Common myeloid progenitor, CD34-positive (primary cell): ENCODE measurements around the gene C16orf78.
A peak's percentile ranks its signal among the peaks of the same experiment; 100 is the strongest.

ENCODE experiments used
- CTCF ChIA-PET: fragments of 350-600 bp; sonication (Branson Sonifier 250); formaldehyde crosslinking; loops from one replicate; lab custom pipeline; 2021; ENCODE audit warnings: antibody characterized with exemption; lab: Charles Lee
- POLR2A ChIA-PET: fragments of 350-600 bp; sonication (Branson Sonifier 250); formaldehyde crosslinking; loops from one replicate; lab custom pipeline; 2021; ENCODE audit warnings: antibody characterized with exemption; lab: Charles Lee
- DNase-seq, 3 donors: peaks; one replicate each; pipeline versions ENCODE4 v3.0.0 to v3.0.0-alpha.2; 2013
- H3K27ac ChIP-seq, 2 experiments: 1 replicate in 1 of 2; 2 replicates in 1 of 2; pipeline ENCODE4 v1.7.0; 2013; ENCODE audit warnings: inconsistent platforms in 2 of 2, low read length in 2 of 2, mild to moderate bottlenecking in 2 of 2, low read depth in 1 of 2, moderate library complexity in 1 of 2; ENCODE audit not compliant: severe bottlenecking in 2 of 2, insufficient read depth in 1 of 2, poor library complexity in 1 of 2
- H3K27me3 ChIP-seq, 5 experiments: replicated peaks in 2 of 5; 1 replicate in 3 of 5; 2 replicates in 2 of 5; pipeline versions ENCODE4 v1.6.1 to v1.7.0; 2013; ENCODE audit warnings: low read length in 4 of 5, mild to moderate bottlenecking in 2 of 5, moderate library complexity in 2 of 5, inconsistent platforms in 1 of 5; ENCODE audit not compliant: insufficient read depth in 5 of 5, control insufficient read depth in 4 of 5
- H3K36me3 ChIP-seq, 4 experiments: 1 replicate in 2 of 4; 2 replicates in 2 of 4; pipeline versions ENCODE4 v1.6.1 to v1.7.0; 2013; ENCODE audit warnings: low read length in 3 of 4, control low read depth in 1 of 4, mild to moderate bottlenecking in 1 of 4; ENCODE audit not compliant: control insufficient read depth in 4 of 4, insufficient read depth in 4 of 4
- H3K4me1 ChIP-seq, 4 experiments: 1 replicate in 3 of 4; 2 replicates in 1 of 4; pipeline versions ENCODE4 v1.6.1 to v1.7.1; 2013; ENCODE audit warnings: low read length in 3 of 4, mild to moderate bottlenecking in 3 of 4, control low read depth in 1 of 4, inconsistent platforms in 1 of 4, moderate library complexity in 1 of 4; ENCODE audit not compliant: control insufficient read depth in 4 of 4, insufficient read depth in 4 of 4; ENCODE audit errors: control extremely low read depth in 1 of 4
- H3K4me3 ChIP-seq, 7 experiments: 1 replicate in 4 of 7; 2 replicates in 3 of 7; pipeline versions ENCODE4 v1.5.1 to v1.7.0; 2013; ENCODE audit warnings: mild to moderate bottlenecking in 7 of 7, low read length in 6 of 7, moderate library complexity in 6 of 7, inconsistent platforms in 2 of 7, low read depth in 2 of 7, control low read depth in 1 of 7; ENCODE audit not compliant: insufficient read depth in 4 of 7, control insufficient read depth in 1 of 7; ENCODE audit errors: extremely low read depth in 1 of 7
- H3K9me3 ChIP-seq, 5 experiments: 1 replicate in 4 of 5; 2 replicates in 1 of 5; pipeline versions ENCODE4 v1.6.1 to v1.7.1; 2013; ENCODE audit warnings: low read length in 4 of 5, mild to moderate bottlenecking in 2 of 5, inconsistent platforms in 1 of 5, low read depth in 1 of 5, moderate library complexity in 1 of 5; ENCODE audit not compliant: control insufficient read depth in 4 of 5, insufficient read depth in 2 of 5; ENCODE audit errors: control extremely low read depth in 1 of 5
- WGBS: methylation state at CpG from one replicate; pipeline ENCODE4 v1.1.5; 2013; ENCODE audit not compliant: insufficient coverage; 5-methylcytosine and 5-hydroxymethylcytosine counted together

C16orf78 gene

GRCh38 chr16:49362230-49362629, 11.4 kb upstream of the C16orf78 start:
- no peaks in the 10 kb centered on the region for H3K36me3 ChIP-seq
- no peaks in the 10 kb centered on the region for H3K9me3 ChIP-seq
- H3K27ac ChIP-seq: no peak overlapping the region
- 100% methylated on average over 1 of the region's 3 CpGs for WGBS
- CTCF ChIA-PET: no interaction called here
- H3K4me1 ChIP-seq: peaks cover 0 to 19% (median 5%) of the 10 kb centered on the region in 4 experiments
- POLR2A ChIA-PET: no interaction called here
- no peak overlapping the region for H3K4me3 ChIP-seq
- no peak for DNase-seq
- H3K27me3 ChIP-seq: peaks cover 0 to 4% (median 0%) of the 10 kb centered on the region in 5 experiments

GRCh38 chr16:49365711-49366509, 7.7 kb upstream of the C16orf78 start:
- Histone ChIP-seq H3K27me3 (peaks cover 0 to 2% (median 0%) of the 10 kb centered on the region in 5 experiments), H3K4me3 (no peak overlapping the region), H3K27ac (no peak overlapping the region), H3K36me3 (no peaks in the 10 kb centered on the region), H3K4me1 (peaks cover 0 to 7% (median 0%) of the 10 kb centered on the region in 4 experiments), H3K9me3 (peaks cover 0 to 3% (median 0%) of the 10 kb centered on the region in 5 experiments)
- ChIA-PET CTCF (interaction anchor here (1.8 kb wide), 1 partner anchor 16 kb away, joined by 6 read pairs; no protein-coding TSS in a partner anchor), POLR2A (no interaction called here)
- 100% methylated on average over 3 of the region's 4 CpGs for WGBS
- DNase-seq: no peak

GRCh38 chr16:49366669-49367068, 6.9 kb upstream of the C16orf78 start:
- peaks cover 0 to 7% (median 0%) of the 10 kb centered on the region in 4 experiments for H3K4me1 ChIP-seq
- H3K36me3 ChIP-seq: no peaks in the 10 kb centered on the region
- peak in 2 of 3 donors; percentile 24 to 47 for DNase-seq
- ChIA-PET POLR2A (no interaction called here), CTCF (no interaction called here)
- H3K27ac ChIP-seq: no peak overlapping the region
- 65% methylated on average over 2 of the region's 3 CpGs for WGBS
- H3K27me3 ChIP-seq: peaks cover 0 to 2% (median 0%) of the 10 kb centered on the region in 5 experiments
- H3K9me3 ChIP-seq: peaks cover 0 to 3% (median 0%) of the 10 kb centered on the region in 5 experiments
- no peak overlapping the region for H3K4me3 ChIP-seq

- Histone ChIP-seq H3K27me3 (peaks cover 0 to 2% (median 0%) of the 10 kb centered on the region in 5 experiments), H3K4me1 (peaks cover 0 to 7% (median 0%) of the 10 kb centered on the region in 4 experiments), H3K27ac (no peak overlapping the region), H3K36me3 (no peaks in the 10 kb centered on the region), H3K9me3 (peaks cover 0 to 3% (median 0%) of the 10 kb centered on the region in 5 experiments), H3K4me3 (no peak overlapping the region)
- 100% methylated on average over 3 of the region's 3 CpGs for WGBS
- CTCF ChIA-PET: interaction anchor here (2.5 kb wide), 1 partner anchor 17 kb away, joined by 6 read pairs; no protein-coding TSS in a partner anchor
- DNase-seq: no peak
- POLR2A ChIA-PET: interaction anchor here (0.6 kb wide), 1 partner anchor 562 kb away, joined by 3 read pairs; no protein-coding TSS in a partner anchor
Observed at GRCh38 chr16:49369651-49370611, 3.7 kb upstream of the C16orf78 start.

DNA sequence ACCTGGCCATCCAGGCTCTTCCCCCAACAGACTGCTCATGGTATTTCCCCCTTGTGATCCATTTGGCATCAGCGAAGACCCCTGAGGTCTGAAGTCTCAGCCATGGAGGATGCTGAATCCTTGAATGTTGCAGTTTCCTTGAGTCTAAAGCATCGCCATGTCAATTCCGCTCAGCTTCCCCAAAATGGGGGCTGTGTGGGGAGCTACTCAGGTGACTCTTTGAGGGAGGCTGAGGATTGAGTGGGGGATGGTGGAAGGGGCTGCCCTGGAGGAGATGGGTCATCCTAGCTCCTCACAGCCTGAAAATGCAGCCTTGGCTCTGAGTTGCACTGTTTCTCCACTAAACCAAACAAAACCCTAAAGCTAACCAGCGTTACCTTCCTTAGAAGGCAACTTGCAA, 2.6 kb downstream of the C16orf78 start:
- CTCF ChIA-PET: interaction anchor here (0.8 kb wide), 1 partner anchor 10 kb away, joined by 3 read pairs; no protein-coding TSS in a partner anchor
- POLR2A ChIA-PET: no interaction called here
- 87% methylated on average over 3 of the region's 4 CpGs for WGBS

GRCh38 chr16:49377196-49377755, 3.7 kb downstream of the C16orf78 start:
- Histone ChIP-seq H3K4me1 (no peaks in the 10 kb centered on the region), H3K27me3 (peaks cover 0 to 7% (median 0%) of the 10 kb centered on the region in 5 experiments), H3K9me3 (no peaks in the 10 kb centered on the region), H3K36me3 (no peaks in the 10 kb centered on the region), H3K4me3 (no peak overlapping the region), H3K27ac (no peak overlapping the region)
- ChIA-PET CTCF (no interaction called here), POLR2A (no interaction called here)
- WGBS: 94% methylated on average over 5 of the region's 7 CpGs
- DNase-seq: no peak

More for the DNA sequence above, 2.6 kb downstream of the C16orf78 start:
- peaks cover 0 to 7% (median 0%) of the 10 kb centered on the region in 5 experiments for H3K27me3 ChIP-seq
- H3K4me3 ChIP-seq: no peak overlapping the region
- no peaks in the 10 kb centered on the region for H3K4me1 ChIP-seq
- no peak overlapping the region for H3K27ac ChIP-seq
- no peaks in the 10 kb centered on the region for H3K9me3 ChIP-seq
- no peaks in the 10 kb centered on the region for H3K36me3 ChIP-seq
- DNase-seq: no peak
